Articular chondrocyte of knee joint (primary cell): Measurements from ENCODE around the gene NUTM2G. TPM values are rescaled to one million over a fixed set of nuclear protein-coding genes. Genes with fewer than 3 reads are reported as not detected.

Source experiments
- total RNA-seq: library from RNA; depleted of rRNA; stranded (reverse); fragments of >200 nt; gene quantifications from 2 replicates; pipeline ENCODE4 v1.2.3, GENCODE V29; 2012

The NUTM2G gene, protein sequence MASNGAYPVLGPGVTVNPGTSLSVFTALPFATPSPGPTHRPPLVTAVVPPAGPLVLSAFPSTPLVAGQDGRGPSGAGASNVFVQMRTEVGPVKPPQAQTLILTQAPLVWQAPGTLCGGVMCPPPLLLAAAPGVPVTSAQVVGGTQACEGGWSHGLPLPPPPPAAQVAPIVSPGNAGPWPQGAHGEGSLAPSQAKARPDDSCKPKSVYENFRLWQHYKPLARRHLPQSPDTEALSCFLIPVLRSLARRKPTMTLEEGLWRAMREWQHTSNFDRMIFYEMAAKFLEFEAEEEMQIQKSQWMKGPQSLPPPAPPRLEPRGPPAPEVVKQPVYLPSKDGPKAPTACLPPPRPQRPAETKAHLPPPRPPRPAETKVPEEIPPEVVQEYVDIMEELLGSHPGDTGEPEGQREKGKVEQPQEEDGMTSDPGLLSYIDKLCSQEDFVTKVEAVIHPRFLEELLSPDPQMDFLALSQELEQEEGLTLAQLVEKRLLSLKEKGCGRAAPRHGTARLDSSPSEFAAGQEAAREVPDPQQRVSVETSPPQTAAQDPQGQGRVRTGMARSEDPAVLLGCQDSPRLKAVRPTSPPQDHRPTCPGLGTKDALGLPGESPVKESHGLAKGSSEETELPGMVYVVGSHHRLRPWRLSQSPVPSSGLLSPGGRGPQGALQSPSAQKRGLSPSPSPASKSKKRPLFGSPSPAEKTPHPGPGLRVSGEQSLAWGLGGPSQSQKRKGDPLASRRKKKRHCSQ
- total RNA-seq = not detected in 2 replicates

DNA sequence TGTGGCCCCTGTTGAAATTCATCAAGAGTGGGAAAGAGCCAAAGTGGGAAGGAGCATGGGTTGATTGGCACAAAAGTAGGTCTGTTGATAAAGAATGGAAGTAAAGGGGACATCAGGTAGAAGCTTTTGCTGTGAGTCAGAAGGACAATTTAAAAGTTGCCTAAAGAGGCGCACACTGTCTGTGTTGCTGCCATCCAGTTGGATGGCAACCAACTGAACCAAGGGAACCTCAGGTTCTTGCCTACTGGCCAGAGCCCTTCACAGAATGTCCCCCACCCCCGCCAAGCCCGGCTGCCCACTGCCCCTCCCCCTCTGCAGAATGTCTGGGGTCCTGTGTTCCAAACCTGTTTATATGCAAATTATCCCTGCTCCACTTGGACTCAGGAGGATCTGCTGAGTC lies at the start of gene NUTM2G:
Gene NUTM2G, plus strand, starts transcription at position 301 of the 400 bp plus-strand sequence. CDS start 182 bp downstream, outside the sequence.

Other genes starting within 250 kb of the NUTM2G start
- 17.6 and 23.5 TPM in 2 replicates for gene ZNF510, start 150.8 kb upstream of the NUTM2G start, total RNA-seq
- gene ZNF782, start 74.3 kb upstream of the NUTM2G start, total RNA-seq = 7.2 and 7.6 TPM in 2 replicates
- gene CTSV, start 110.3 kb downstream of the NUTM2G start, total RNA-seq = 0.26 and 0.32 TPM in 2 replicates